ENCODE measurements around the gene DECR2.

Gene DECR2

GRCh38 chr16:356741-357140 is 44.9 kb upstream of the DECR2 start:
- Histone ChIP-seq H3K27ac (ENCODE audit: extremely low read depth, low read depth, low read length) (no peak overlapping the region), H3K4me3 (ENCODE audit: low read depth, low read length) (no peak overlapping the region), H3K36me3 (ENCODE audit: control insufficient read depth in 2 of 2, insufficient read depth in 1 of 2, low read length in 2 of 2) (no peaks in the 10 kb centered on the region), H3K4me1 (ENCODE audit: control insufficient read depth, insufficient read depth, low read length) (no peaks in the 10 kb centered on the region), H3K9me3 (ENCODE audit: control insufficient read depth, insufficient read depth, low read depth, low read length) (no peaks in the 10 kb centered on the region)
- ChIA-PET CTCF (interaction anchor here (0.5 kb wide), 1 partner anchor 34 kb away, joined by 4 read pairs; no protein-coding TSS in a partner anchor), POLR2A (interaction anchor here (1.4 kb wide), 1 partner anchor 290 kb away, joined by 4 read pairs; no protein-coding TSS in a partner anchor)
- TF ChIP-seq ZNF792 (tag by site-specific recombination; IDR thresholded peaks at IDR 0.05) (no peak), ZEB2 (tag by site-specific recombination; IDR thresholded peaks at IDR 0.05) (no peak), BCL11B (tag by site-specific recombination; IDR thresholded peaks at IDR 0.05; ENCODE audit: low read depth) (no peak), ZSCAN30 (tag by site-specific recombination; IDR thresholded peaks at IDR 0.05) (no peak), IKZF3 (tag by site-specific recombination; IDR thresholded peaks at IDR 0.05) (no peak)

DNA sequence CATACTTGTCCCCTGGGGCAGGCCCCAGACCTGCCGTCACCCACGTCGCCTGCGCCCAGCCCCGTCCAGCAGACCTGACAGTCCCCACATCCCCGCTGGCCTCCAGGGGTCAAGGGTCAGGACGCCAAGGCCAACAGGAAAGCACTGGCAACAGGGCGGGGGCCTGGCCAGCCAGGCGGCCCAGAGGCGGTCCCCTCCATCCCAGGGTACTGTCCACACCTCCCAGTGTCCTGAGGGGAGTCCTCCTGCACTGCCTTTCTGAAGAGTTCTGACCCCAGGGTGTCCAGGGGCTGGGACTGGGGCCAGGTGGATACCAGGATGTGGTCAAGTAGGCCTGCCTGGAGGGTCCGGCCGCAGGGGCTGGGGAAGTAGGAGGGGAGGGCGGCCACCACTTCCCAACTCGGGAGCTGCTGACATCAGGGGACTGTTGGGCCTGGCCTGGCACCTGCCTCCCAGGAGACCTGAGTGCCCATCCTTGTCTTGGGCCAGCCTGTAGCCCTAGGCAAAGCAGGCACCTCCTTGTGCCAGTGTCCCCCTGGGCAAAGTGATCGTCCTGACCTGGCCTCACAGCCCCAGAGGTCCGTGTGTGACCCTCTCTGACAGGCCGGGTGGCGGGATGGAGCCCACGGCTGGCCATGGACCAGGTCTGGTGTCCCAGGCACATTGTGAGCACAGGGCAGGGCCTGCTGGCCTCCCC is 42.5 kb upstream of the DECR2 start:
- CTCF ChIA-PET, result interaction anchor here (0.5 kb wide), 1 partner anchor 266 kb away, joined by 3 read pairs; no protein-coding TSS in a partner anchor
- Histone ChIP-seq H3K4me1 (ENCODE audit: control insufficient read depth, insufficient read depth, low read length) (no peaks in the 10 kb centered on the region), H3K4me3 (ENCODE audit: low read depth, low read length) (no peak overlapping the region), H3K27ac (ENCODE audit: extremely low read depth, low read depth, low read length) (no peak overlapping the region), H3K36me3 (ENCODE audit: control insufficient read depth in 2 of 2, insufficient read depth in 1 of 2, low read length in 2 of 2) (no peaks in the 10 kb centered on the region), H3K9me3 (ENCODE audit: control insufficient read depth, insufficient read depth, low read depth, low read length) (no peaks in the 10 kb centered on the region)
- POLR2A ChIA-PET, result no interaction called here
- TF ChIP-seq BCL11B (tag by site-specific recombination; IDR thresholded peaks at IDR 0.05; ENCODE audit: low read depth), result peak; percentile 66; the same call in 1 of the 2 replicates
- TF ChIP-seq BCL11A (tag by site-specific recombination; IDR thresholded peaks at IDR 0.05; ENCODE audit: low read depth), result 0 out of 2 replicates have a peak, but pooled peaks have one; percentile 14
- no peak for TF ChIP-seq ZNF404 (tag by site-specific recombination; IDR thresholded peaks at IDR 0.05)

DNA sequence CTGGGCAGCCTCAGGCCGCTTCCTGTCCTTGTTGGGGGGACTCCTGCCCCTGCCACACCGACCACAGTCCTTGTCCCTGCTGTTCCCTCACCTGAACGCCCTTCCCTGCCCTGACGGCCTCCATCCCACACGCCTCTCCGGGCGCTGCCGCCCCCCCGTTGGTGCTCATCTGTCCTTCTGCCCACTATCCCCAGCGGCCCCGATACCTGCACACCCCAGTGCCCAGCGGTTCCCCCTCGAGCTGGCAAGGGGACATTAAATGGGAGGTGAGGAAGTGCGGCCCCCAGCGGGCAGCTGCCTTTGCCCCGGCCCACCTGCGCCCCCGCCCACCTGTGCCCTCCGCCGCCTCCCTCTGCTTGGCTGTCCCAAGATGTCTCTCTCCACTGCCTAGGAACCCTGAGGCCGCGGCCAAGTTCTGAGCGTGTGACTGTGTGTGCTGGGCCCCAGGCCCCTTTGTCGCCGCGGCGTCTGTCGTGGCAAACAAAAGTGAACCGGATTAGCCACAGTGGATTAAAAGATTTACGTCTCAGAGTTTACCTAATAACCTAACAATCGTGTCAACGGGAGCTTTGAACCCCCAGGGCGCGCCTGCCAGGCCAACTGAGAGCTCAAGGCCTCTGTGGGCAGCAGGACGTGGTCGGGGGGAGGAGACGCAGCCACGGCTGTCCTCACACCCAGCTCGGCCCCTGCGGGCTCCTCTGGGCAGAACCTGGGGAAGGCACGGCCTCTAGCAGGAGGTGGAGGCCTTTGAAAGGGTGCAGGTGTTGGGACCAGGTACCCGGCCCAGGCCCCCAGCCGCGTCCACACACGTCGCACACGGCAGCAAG is 41.6 kb upstream of the DECR2 start:
- Histone ChIP-seq H3K27ac (ENCODE audit: extremely low read depth, low read depth, low read length) (no peak overlapping the region), H3K4me1 (ENCODE audit: control insufficient read depth, insufficient read depth, low read length) (no peaks in the 10 kb centered on the region), H3K36me3 (ENCODE audit: control insufficient read depth in 2 of 2, insufficient read depth in 1 of 2, low read length in 2 of 2) (no peaks in the 10 kb centered on the region), H3K4me3 (ENCODE audit: low read depth, low read length) (no peak overlapping the region), H3K9me3 (ENCODE audit: control insufficient read depth, insufficient read depth, low read depth, low read length) (no peaks in the 10 kb centered on the region)
- ChIA-PET POLR2A (no interaction called here), CTCF (interaction anchor here (0.5 to 5.9 kb wide), 3 partner anchors 254 to 1188 kb away, joined by 3 to 70 read pairs (median 3); no protein-coding TSS in a partner anchor)
- TF ChIP-seq ZNF610 (tag by site-specific recombination; IDR thresholded peaks at IDR 0.05; ENCODE audit: borderline replicate concordance), result no peak
- TF ChIP-seq, protein P1, sequence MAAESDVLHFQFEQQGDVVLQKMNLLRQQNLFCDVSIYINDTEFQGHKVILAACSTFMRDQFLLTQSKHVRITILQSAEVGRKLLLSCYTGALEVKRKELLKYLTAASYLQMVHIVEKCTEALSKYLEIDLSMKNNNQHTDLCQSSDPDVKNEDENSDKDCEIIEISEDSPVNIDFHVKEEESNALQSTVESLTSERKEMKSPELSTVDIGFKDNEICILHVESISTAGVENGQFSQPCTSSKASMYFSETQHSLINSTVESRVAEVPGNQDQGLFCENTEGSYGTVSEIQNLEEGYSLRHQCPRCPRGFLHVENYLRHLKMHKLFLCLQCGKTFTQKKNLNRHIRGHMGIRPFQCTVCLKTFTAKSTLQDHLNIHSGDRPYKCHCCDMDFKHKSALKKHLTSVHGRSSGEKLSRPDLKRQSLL (tag by site-specific recombination; IDR thresholded peaks at IDR 0.05), result no peak
- TF ChIP-seq ZNF513 (tag by site-specific recombination; IDR thresholded peaks at IDR 0.05), result no peak
- TF ChIP-seq ZNF138 (tag by site-specific recombination; IDR thresholded peaks at IDR 0.05; ENCODE audit: borderline replicate concordance), result no peak
- TF ChIP-seq KLF8 (tag by site-specific recombination; IDR thresholded peaks at IDR 0.05), result no peak
- no peak for TF ChIP-seq ZNF223 (tag by site-specific recombination; IDR thresholded peaks at IDR 0.05)
- no peak for TF ChIP-seq ZFP41 (tag by site-specific recombination; IDR thresholded peaks at IDR 0.05; ENCODE audit: borderline replicate concordance)
- TF ChIP-seq PRDM1 (tag by site-specific recombination; IDR thresholded peaks at IDR 0.05), result no peak
- TF ChIP-seq AEBP2 (tag by site-specific recombination; IDR thresholded peaks at IDR 0.05; ENCODE audit: borderline replicate concordance), result no peak
- TF ChIP-seq ZBTB48 (tag by site-specific recombination; IDR thresholded peaks at IDR 0.05), result no peak
- TF ChIP-seq, protein P2, sequence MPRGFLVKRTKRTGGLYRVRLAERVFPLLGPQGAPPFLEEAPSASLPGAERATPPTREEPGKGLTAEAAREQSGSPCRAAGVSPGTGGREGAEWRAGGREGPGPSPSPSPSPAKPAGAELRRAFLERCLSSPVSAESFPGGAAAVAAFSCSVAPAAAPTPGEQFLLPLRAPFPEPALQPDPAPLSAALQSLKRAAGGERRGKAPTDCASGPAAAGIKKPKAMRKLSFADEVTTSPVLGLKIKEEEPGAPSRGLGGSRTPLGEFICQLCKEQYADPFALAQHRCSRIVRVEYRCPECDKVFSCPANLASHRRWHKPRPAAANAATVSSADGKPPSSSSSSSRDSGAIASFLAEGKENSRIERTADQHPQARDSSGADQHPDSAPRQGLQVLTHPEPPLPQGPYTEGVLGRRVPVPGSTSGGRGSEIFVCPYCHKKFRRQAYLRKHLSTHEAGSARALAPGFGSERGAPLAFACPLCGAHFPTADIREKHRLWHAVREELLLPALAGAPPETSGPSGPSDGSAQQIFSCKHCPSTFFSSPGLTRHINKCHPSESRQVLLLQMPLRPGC (tag by site-specific recombination; IDR thresholded peaks at IDR 0.05), result no peak
- TF ChIP-seq ZNF433 (tag by site-specific recombination; IDR thresholded peaks at IDR 0.05; ENCODE audit: low read depth), result no peak
- no peak for TF ChIP-seq ZNF366 (tag by site-specific recombination; conservative IDR thresholded peaks at IDR 0.05)
- TF ChIP-seq ZBTB1 (tag by site-specific recombination; IDR thresholded peaks at IDR 0.05), result no peak
- TF ChIP-seq KLF1 (tag by site-specific recombination; IDR thresholded peaks at IDR 0.05), result no peak
- no peak for TF ChIP-seq ZNF626 (tag by site-specific recombination; IDR thresholded peaks at IDR 0.05)
